Tibial nerve (tissue), 4 donors: Measurements from ENCODE around the gene WWTR1. TPM values are rescaled to one million over a fixed set of nuclear protein-coding genes. Genes with fewer than 3 reads are reported as not detected.

ENCODE experiments used
- DNase-seq, 2 donors: peaks; one replicate each; pipeline ENCODE4 v3.0.0-alpha.2; 2019; ENCODE audit warnings: low spot score in 2 of 2
- H3K27ac ChIP-seq, 4 donors: fragments of 200-600 bp; sonication (generic) in 3 of 4; one replicate each; pipeline ENCODE4 v1.5.1; 2017 to 2019; ENCODE audit warnings: mild to moderate bottlenecking in 1 of 4
- H3K27me3 ChIP-seq, 2 donors: fragments of 200-600 bp; sonication (generic) in 1 of 2; one replicate each; pipeline versions ENCODE4 v1.5.1 to v1.6.0; 2017 to 2019
- H3K36me3 ChIP-seq, 3 donors: fragments of 200-600 bp; sonication (generic); one replicate each; pipeline ENCODE4 v1.5.1; 2018 to 2019
- H3K4me1 ChIP-seq, 4 donors: fragments of 200-600 bp; sonication (generic) in 3 of 4; one replicate each; pipeline ENCODE4 v1.5.1; 2017 to 2019
- H3K4me3 ChIP-seq, 4 donors: fragments of 200-600 bp; sonication (generic) in 3 of 4; one replicate each; pipeline ENCODE4 v1.5.1; 2017 to 2019; ENCODE audit warnings: mild to moderate bottlenecking in 1 of 4, moderate library complexity in 1 of 4
- H3K9me3 ChIP-seq, 4 donors: fragments of 200-600 bp; sonication (generic) in 3 of 4; one replicate each; pipeline ENCODE4 v1.5.1; 2017 to 2019
- CTCF ChIP-seq, 5 experiments: fragments of 200-600 bp in 3 of 5; fragments of 450-650 bp in 2 of 5; sonication (generic) in 3 of 5; IDR thresholded peaks; one replicate each; pipeline ENCODE4 v1.5.1; 2016 to 2019; ENCODE audit warnings: antibody characterized with exemption in 5 of 5, mild to moderate bottlenecking in 3 of 5, moderate library complexity in 2 of 5
- EP300 ChIP-seq, 2 donors: sonication (generic); formaldehyde crosslinking; IDR thresholded peaks; one replicate each; pipeline ENCODE4 v1.6.1; 2017; ENCODE audit warnings: antibody characterized with exemption in 2 of 2, mild to moderate bottlenecking in 1 of 2
- POLR2A ChIP-seq, 2 donors: fragments of 450-650 bp; IDR thresholded peaks; one replicate each; pipeline ENCODE4 v1.6.1; 2017; ENCODE audit warnings: antibody characterized with exemption in 2 of 2, mild to moderate bottlenecking in 2 of 2, moderate library complexity in 2 of 2
- WGBS, 2 donors: methylation state at CpG; one replicate each; pipeline ENCODE4 v1.1.5; 2018; 5-methylcytosine and 5-hydroxymethylcytosine counted together
- total RNA-seq, 4 donors: library from RNA; depleted of rRNA; stranded (reverse); fragments of >200 nt; gene quantifications; one replicate each; pipeline ENCODE4 v1.1.0, GENCODE V29; 2016

The WWTR1 gene
- total RNA-seq, 4 donors from 2014 or later, result 86.5 to 130 (median 113) TPM

DNA sequence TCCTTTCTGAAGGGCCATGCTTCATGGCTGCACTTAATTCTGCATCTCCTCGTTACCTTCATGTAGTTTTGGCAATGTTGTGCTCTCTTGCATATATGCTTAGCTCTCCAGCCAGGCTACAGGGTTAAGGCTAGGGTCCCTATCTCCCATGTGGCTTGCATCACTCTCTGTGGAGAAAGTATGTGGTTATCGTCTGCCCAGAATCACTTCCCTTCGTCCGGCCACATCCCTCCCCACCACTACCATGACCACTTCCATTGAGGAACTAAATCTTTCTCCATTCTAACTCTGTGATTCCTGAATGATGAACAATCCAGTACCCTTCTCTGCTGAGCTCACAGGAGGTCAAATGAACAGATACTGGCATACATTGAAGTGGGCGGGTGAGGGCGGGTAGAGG lies 34.0 kb downstream of the WWTR1 start:
- Histone ChIP-seq H3K27ac (no peak overlapping the region), H3K27me3 (no peaks in the 10 kb centered on the region), H3K4me1 (peaks cover 0 to 67% (median 12%) of the 10 kb centered on the region in 4 donors), H3K9me3 (no peaks in the 10 kb centered on the region), H3K4me3 (no peak overlapping the region), H3K36me3 (no peaks in the 10 kb centered on the region)
- TF ChIP-seq CTCF (IDR thresholded peaks at IDR 0.05), result no peak
- no peak for TF ChIP-seq POLR2A (IDR thresholded peaks at IDR 0.05)
- no peak for DNase-seq
- WGBS, 2 donors, result 62 to 68% methylated on average over 6 of the region's 6 CpGs

DNA sequence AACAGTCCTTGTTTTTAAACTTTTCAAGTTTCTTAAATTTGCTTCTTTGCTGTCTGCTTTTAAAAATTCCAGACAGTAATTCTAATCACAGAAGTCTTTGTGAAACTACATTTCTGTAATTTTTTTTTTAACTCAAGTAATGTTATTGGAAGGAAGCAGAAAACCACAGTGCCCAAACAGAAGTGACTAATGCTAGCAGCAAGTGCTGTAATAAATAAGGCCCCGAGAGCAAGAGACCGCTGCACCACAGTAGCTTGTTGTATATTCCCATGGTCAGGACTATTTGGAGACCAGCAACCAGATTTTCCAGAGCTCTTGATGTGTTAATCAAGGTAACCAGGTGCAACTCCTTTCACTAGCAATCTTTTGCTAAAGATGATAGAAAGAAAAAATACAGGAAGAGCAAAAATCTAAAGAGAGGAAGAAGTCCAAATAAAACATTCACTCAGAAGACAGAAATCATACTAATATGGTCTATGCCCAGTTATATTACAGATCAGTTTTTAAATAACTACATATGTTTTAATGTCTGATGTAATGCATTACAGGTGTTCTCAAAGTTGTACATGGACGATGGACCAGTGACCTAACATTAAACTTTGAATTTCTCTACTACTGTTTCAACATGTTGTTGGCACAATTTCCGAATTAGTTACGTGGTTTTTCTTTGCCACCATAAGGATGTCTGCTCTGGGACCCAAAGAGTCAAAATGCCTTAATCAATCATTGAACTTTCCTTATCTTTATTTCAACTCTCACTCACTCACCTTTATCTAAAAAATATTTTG lies 36.4 kb downstream of the WWTR1 start:
- H3K4me3 ChIP-seq, result no peak overlapping the region

DNA sequence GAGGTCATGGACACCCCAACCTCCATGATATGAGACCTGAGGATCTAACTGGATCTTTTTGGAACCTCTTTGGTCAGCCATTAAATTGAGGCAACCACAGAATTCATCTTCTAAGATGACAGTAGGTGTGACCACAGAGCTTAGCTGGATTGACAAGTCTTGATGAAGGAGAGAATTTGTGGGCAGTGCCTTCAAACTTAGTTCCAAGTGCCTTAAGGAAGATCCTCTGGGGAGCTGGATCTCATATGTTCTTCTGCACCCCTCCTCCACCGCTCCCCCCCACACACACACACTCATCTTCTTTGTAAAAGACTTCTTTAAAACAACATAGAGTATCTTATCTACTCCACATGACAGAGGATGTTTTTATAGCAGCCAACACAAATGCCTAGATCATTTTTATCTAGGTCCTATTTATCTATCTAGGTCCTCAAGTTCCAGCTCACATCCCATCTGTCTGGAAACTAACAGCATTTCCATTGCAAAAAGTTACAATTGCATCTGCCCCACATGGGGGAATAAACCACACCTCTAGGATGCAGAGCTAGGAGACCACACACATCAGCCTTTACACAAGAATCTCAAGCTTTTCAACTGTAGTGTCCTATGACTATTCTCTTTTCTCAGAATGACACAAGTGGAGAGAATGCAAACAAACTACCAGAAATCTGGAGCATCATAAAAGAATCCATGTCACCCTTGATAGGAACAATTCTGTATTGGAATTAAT lies 37.4 kb downstream of the WWTR1 start:
- Histone ChIP-seq H3K36me3 (no peaks in the 10 kb centered on the region), H3K4me1 (peaks cover 0 to 74% (median 13%) of the 10 kb centered on the region in 4 donors), H3K27ac (peak overlapping the region in 2 of 4 donors; percentile 36 to 57), H3K4me3 (no peak overlapping the region), H3K27me3 (no peaks in the 10 kb centered on the region), H3K9me3 (no peaks in the 10 kb centered on the region)
- WGBS, 2 donors, result 76 to 86% methylated on average over 1 of the region's 1 CpG
- DNase-seq, result no peak
- no peak for TF ChIP-seq EP300 (IDR thresholded peaks at IDR 0.05)
- TF ChIP-seq POLR2A (IDR thresholded peaks at IDR 0.05), result no peak
- no peak for TF ChIP-seq CTCF (IDR thresholded peaks at IDR 0.05)

More for the DNA sequence above, 36.4 kb downstream of the WWTR1 start:
- peaks cover 0 to 73% (median 14%) of the 10 kb centered on the region in 4 donors for H3K4me1 ChIP-seq
- no peak for DNase-seq
- WGBS, 2 donors, result 43 to 45% methylated on average over 5 of the region's 5 CpGs
- no peaks in the 10 kb centered on the region for H3K36me3 ChIP-seq
- TF ChIP-seq CTCF (IDR thresholded peaks at IDR 0.05), result no peak
- no peak for TF ChIP-seq POLR2A (IDR thresholded peaks at IDR 0.05)
- TF ChIP-seq EP300 (IDR thresholded peaks at IDR 0.05), result no peak
- H3K27ac ChIP-seq, result peak overlapping the region in 2 of 4 donors; percentile 38 to 57
- H3K27me3 ChIP-seq, result no peaks in the 10 kb centered on the region
- H3K9me3 ChIP-seq, result no peaks in the 10 kb centered on the region

DNA sequence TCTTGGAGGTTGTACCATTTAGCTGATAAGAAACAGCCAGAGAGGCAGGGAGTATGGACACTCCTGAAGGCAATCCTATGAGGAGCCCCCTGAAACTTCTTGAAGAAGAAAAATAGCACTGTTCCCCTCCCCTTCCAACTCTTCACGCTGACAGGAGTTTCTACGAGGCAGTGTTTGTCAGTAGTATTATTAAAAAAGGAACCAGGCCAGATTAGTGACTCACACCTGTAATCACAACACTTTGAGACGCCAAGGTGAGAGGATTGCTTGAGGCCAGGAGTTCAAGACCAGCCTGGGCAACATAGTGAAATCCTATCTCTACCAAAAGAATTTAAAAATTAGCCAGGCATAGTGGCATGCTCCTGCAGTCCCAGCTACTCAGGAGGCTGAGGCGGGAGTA lies 38.7 kb downstream of the WWTR1 start:
- no peak overlapping the region for H3K4me3 ChIP-seq
- no peaks in the 10 kb centered on the region for H3K9me3 ChIP-seq
- peak overlapping the region in 1 of 4 donors; percentile 50 for H3K27ac ChIP-seq
- no peaks in the 10 kb centered on the region for H3K36me3 ChIP-seq
- WGBS, 2 donors, result 49 to 70% methylated on average over 4 of the region's 4 CpGs
- DNase-seq, result no peak
- peaks cover 0 to 65% (median 11%) of the 10 kb centered on the region in 4 donors for H3K4me1 ChIP-seq
- no peaks in the 10 kb centered on the region for H3K27me3 ChIP-seq
- TF ChIP-seq EP300 (IDR thresholded peaks at IDR 0.05) (no peak), CTCF (IDR thresholded peaks at IDR 0.05) (no peak), POLR2A (IDR thresholded peaks at IDR 0.05) (no peak)
